Ureter (tissue), 1 donor: ENCODE measurements around the gene RYR1. TPM values are rescaled to one million over a fixed set of nuclear protein-coding genes. Genes with fewer than 3 reads are reported as not detected.
"Not testable (repeated sequence)": the region's sequence is repeated elsewhere in the genome, so short reads cannot be mapped to it uniquely, and the experiment has no call there.

ENCODE experiments used
- DNase-seq: peaks from one replicate; pipeline ENCODE4 v3.0.0-alpha.2; 2020; ENCODE audit warnings: low spot score
- total RNA-seq: library from RNA; stranded (reverse); gene quantifications from one replicate; pipeline ENCODE4 v1.2.4, GENCODE V29; 2023
- donor health status: DM: yes; HTN: yes; CAD: no.

Gene RYR1
- total RNA-seq, 1 donor from 2014 or later: 3.4 TPM

DNA sequence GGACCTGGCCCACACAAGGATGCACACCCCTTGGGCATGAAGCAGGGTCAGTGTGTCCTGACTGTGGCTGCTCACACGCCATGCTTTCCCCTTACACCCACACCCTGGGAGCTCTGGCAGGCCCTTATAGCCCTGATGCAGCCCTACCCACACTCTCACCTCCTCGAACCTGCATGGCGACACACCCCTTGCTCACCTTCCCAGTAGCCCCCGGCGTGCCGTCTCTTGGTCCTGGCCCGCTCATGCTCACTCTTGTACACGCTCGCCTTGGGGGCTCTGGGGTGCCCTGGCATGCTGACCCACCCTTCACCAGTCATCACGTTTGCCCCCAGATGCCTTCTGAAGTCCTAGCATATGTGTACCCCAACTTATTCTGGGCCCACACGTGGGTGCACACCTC, 128.2 kb downstream of the RYR1 start:
- DNase-seq: no peak

DNA sequence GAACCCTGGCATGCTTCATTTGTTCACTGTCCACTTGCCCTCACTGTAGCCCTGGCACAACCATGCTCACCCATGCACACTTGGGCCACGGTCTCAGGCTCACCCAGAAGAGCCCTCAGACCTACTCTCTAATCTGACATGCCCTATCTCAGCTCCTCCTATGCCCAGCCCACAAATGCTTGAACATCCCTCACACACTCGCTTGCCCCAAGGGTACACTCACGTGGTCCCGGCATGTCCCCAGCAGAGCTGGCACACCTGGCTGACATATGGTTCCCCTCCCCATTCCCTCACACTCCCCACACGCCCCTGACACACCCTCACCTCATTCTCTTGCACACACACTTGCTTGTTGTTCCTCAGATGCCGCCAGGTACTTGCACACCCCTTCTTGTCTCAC, 128.6 kb downstream of the RYR1 start:
- DNase-seq: no peak

DNA sequence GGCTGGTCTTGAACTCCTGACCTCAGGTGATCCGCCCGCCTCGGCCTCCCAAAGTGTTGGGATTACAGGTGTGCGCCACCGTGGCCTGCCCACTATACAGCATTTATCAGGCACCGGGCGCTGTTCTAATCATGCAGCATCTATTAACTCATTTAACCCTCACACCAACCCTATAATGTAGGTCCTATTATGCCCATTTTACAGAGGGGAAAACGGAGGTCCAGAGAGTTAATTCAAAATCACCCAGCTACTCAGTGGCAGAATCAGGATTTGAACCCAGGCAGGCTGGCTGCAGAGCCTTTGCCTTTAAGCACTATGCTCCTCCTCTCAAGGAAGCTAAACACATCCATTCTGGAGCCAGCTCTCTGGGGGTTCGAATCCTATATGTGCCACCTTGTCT, 130.0 kb downstream of the RYR1 start:
- no peak for DNase-seq

DNA sequence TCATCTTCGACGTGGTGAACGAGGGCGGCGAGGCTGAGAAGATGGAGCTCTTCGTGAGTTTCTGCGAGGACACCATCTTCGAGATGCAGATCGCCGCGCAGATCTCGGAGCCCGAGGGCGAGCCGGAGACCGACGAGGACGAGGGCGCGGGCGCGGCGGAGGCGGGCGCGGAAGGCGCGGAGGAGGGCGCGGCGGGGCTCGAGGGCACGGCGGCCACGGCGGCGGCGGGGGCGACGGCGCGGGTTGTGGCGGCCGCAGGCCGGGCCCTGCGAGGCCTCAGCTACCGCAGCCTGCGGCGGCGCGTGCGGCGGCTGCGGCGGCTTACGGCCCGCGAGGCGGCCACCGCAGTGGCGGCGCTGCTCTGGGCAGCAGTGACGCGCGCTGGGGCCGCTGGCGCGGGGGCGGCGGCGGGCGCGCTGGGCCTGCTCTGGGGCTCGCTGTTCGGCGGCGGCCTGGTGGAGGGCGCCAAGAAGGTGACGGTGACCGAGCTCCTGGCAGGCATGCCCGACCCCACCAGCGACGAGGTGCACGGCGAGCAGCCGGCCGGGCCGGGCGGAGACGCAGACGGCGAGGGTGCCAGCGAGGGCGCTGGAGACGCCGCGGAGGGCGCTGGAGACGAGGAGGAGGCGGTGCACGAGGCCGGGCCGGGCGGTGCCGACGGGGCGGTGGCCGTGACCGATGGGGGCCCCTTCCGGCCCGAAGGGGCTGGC, 131.6 kb downstream of the RYR1 start:
- DNase-seq: no peak

DNA sequence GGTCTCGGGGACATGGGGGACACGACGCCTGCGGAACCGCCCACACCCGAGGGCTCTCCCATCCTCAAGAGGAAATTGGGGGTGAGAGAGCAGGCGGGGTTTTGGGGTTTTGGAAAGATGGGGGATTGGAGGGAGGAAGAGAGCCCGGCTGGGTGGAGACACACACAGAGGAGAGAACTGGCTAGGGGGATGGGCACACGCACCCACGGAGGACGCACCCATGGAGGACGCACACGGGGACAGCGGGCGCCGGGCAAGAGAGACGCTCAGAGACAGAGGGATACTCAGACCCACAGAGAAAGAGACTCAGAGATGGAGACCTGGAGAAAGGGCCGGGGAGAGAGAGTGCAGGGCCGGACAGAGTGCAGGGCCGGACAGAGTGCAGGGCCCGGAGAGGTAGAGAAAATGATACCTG, 132.2 kb downstream of the RYR1 start:
- no peak for DNase-seq

DNA sequence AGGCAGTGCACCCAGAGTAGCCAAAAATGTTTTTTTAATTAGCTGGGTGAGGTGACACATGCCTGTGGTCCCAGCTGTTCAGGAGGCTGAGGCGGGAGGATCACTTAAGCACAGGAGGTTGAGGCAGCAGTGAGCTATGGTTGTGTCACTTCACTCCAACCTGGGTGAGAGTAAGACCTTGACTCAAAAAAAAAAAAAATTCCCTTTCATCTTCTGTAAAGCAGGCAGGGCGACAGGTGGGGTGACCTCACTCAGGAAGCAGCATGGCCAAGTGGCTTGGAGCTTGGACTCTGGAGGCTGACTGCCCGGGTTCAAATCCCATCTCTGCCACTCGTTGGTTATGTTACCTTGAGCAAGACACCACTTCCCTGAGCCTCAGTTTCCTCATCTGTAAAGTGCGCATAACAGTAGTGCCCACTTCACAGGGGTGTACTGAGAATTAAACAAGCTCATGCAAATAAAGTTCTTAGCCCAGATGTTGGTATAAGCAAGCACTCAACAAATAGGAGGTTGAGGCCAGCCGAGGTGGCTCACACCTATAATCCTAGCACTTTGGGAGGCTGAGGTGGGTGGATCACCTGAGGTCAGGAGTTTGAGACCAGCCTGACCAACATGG, 136.0 kb downstream of the RYR1 start:
- DNase-seq: no peak

DNA sequence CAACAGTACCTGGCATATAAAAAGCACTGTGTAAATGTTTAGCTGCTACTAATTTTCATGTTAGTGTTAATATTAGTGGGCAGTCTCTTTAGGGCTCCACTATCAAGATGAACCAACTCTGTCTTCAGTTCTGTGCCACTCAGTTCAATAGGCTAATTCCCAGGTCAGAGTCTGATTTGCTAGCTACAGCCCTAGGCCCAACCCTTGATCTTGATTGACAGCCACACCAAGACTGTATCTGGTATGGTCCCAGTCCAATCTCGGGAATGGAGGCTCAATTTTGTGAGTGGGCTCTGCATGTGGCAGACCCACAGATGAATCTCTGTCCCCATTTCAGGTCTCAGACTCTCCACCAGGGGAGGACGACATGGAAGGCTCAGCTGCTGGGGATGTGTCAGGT, 138.2 kb downstream of the RYR1 start:
- DNase-seq: no peak

DNA sequence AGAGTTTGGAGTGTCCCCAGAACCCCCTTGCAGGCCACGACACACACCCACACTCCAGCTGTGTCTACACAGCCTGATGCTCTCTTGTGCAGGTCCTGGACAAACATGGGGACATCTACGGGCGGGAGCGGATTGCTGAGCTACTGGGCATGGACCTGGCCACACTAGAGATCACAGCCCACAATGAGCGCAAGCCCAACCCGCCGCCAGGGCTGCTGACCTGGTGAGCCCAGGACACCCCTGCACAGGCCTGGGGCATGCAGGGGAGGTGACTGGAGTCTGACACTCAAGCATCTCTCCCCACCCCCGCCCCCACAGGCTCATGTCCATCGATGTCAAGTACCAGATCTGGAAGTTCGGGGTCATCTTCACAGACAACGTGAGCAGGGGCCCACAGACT, 144.3 kb downstream of the RYR1 start:
- no peak for DNase-seq

DNA sequence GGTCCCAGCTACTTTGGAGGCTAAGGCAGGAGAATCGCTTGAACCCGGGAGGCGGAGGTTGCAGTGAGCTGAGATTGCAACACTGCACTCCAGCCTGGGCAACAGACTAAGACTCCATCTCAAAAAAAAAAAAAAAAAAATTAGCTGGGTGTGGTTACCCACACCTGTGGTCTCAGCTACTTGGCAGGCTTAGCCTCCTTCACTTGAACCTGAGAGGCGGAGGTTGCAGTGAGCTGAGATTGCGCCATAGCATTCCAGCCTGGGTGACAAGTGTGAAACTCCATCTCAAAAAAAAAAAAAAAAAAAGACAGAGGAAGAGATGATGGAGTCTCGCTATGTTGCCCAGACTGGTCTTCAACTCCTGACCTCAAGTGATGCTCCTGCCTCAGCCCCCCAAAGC, 145.8 kb downstream of the RYR1 start:
- DNase-seq: not testable (repeated sequence)

DNA sequence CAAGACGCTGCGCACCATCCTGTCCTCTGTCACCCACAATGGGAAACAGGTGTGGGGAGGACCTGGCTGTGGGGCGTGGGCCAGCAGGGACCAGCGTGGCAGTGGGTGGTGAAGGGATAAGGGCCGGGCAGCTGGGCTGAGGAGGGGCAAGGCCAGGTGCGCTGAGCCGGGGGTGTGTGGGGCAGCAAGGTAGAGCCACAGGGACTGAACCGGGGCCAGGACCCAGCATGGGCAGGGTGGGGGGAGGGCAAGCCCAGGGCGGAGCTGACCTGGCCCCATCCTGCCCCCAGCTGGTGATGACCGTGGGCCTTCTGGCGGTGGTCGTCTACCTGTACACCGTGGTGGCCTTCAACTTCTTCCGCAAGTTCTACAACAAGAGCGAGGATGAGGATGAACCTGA, 146.6 kb downstream of the RYR1 start:
- DNase-seq: no peak

DNA sequence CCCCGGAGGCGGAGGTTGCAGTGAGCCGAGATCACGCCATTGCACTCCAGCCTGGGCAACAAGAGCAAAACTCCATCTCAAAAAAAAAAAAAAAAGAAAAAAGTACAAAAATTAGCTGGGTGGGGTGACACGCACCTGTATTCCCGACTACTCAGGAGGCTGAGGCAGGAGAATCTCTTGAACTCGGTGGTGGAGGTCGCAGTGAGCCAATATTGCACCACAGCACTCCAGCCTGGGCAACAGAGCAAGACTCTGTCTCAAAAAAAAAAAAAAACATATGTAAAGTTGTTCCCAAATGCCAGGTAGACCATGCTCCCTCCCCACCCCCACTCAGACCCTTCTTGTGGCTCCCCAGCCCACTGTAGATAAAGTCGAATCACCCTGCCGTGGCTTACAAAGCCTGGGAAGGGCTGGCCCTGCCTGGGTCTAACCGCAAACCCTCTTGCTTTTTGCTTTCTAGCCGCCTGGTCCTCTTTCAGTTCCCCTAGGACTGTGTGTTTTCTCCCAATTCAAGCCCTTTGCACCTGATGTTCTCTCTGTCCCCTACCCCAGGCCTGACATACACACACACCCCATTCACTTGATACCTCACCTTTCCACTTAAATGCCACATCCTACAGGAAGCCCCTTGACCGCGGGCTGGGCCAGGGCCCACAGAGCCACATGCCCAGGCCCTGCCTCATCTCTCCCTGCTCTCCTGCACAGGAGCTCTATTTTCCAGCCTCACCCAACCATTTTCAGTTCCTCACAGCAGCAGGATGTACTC, 149.9 kb downstream of the RYR1 start:
- no peak for DNase-seq

DNA sequence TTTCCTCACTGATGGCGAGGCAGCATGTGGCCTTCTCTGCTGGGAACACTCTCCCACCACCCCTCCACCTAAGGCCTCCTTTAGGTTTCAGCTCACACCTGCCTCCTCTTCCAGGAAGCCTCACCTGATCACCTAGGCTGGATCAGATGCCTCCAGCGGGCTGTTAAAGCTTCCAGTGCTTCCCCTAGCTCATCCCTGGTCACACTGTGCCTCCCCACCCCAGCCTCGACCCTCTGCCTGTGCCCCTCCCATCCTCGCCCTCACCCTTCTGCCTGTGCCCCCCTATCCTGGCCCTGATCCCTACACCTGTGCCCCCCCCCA, 150.5 kb downstream of the RYR1 start:
- DNase-seq: no peak

DNA sequence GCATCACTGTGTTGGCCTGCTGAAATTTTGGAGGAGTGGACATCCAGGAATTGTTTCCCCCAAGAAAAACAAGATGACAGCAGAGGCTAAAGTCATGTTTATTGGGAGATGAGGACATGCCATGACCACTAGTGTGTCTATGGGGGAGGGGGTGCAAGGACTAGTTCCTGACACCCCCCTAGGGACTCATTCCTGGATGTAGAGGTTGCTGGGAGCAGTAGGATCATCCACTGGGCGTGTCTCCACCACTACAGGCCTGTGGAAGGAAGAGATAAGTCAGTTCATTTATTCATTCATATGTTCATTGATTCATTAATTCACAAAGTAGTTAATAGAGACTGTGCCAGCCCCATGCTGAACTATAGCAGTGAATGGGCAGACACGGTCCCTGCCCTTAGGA, 154.1 kb downstream of the RYR1 start:
- no peak for DNase-seq

DNA sequence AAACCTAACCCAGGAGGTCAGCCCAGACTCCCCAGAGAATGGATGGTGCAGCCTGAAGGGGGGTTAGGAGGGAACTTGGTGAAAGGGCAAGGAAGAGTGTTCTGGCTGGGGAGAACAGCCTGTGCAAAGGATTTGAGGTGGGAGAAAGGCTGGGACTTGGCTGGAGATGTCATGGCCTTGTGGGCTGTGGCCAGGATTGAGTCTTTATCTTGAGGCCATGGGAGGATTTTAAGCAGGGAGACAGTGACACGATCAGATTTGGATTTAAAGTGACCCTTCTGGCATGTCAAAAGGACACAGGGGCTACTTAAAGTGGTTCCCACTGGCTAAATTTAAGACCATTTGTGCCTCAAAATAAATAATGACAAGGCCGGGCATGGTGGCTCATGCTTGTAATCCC, 154.6 kb downstream of the RYR1 start:
- no peak for DNase-seq

DNA sequence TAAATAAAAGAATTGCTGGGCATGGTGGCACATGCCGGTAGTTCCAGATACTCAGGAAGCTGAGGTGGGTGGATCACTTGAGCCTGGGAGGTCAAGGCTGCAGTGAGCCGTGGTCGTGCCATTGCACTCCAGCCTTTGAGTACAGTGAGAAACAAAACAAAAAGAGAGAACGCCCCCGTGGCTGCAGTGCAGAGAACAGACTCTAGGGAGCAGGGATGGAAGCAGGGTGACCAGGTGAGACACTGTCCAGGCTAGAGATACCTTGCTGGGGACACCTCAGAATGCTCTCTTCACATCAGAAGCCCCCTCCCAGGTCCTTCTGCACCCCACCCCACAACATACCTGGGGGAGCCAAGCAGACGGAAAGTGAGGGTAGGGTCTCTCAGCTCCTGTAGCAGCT, 159.4 kb downstream of the RYR1 start:
- DNase-seq: no peak

DNA sequence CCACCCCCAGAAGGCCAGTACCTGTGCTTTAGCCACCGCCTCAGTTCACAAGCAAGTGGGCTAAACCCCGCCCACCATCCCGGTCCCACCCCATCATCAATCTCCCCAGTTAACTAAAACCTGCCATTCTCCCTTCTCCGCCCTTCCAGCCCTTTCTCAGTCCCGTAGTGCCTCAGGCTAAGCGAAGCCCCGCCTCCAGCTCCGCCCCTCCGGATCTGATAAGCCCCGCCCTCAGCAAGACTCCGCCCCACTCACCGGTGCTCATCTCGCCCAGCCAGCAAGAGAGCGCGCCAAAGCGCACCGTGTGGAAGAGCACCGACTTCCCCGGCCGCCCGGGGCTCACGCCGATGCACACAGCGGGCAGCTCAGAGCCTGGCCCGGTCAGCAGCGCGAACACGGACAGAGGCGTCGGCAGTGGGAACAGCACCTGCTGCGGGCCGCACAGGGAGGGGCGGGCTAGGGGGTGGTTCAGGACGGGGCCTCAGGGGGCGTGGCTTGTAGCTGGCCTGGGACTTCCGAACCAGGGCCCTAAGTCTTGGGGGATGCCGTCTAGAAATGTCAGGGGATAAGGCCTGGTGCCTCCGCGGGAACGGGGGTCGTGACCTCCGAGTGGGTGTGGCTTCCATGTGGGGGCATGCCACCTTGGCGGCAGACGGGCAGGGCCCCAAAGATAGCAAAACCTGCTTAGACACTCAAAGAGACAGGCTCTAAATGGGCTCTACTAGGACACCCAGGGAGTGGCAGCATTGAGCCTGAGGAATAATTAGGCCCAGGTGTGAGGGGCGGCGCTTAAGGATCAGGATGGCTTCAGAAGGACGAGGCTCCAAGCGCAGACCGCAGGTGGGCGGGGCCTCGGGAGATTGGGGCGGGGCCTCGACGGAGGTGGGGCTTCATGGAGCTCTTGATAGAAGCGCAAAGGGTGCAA, 162.8 kb downstream of the RYR1 start:
- DNase-seq: peak; percentile 72

DNA sequence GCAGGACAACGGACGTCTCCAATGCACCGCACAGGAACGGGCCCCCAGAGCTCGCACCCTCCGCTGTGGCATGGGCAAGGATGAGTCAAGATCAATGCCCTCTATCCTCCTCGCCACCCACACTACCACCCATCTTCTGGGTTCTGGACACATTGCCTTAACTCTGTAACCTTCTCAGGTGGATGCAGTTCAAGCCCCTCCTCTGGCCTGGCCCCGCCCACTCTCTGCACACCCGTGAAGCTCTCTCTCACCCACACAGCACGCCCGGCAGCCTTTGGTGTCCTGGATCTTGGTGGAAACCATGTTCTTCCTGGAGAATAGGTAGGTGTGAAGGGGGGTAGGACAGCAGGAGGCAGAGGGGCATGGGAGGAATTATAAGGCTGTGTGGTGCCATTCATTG, 163.6 kb downstream of the RYR1 start:
- no peak for DNase-seq

DNA sequence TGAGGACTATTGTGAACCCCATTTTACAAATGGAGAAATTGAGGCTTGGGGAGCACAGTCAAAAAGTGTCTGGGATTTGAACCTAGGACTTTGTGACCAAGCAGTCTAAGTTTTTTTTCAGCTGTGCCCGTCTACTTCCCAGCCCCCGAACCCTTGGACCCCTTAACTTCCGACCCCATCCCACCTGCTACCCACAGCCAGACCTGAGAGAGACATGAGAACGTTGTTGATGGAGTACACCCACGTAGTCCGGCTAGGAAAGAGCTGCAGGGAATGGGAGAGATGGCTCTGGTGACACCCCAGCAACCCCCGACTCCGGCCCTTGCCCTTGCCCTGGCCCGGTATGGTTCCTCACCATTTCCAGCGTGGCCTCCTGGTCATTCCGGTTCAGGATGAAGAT, 166.2 kb downstream of the RYR1 start:
- DNase-seq: no peak

DNA sequence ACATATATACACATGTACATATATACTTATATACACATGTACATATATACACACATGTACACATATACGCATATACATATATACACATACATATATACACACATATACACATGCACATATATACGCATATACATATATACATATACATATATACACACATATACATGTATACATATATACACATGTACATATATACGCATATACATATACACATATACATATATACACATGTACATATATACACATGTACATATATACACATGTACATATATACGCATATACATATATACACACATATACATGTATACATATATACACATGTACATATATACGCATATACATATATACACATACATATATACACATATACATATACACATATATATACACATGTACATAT, 169.4 kb downstream of the RYR1 start:
- DNase-seq: not testable (repeated sequence)

DNA sequence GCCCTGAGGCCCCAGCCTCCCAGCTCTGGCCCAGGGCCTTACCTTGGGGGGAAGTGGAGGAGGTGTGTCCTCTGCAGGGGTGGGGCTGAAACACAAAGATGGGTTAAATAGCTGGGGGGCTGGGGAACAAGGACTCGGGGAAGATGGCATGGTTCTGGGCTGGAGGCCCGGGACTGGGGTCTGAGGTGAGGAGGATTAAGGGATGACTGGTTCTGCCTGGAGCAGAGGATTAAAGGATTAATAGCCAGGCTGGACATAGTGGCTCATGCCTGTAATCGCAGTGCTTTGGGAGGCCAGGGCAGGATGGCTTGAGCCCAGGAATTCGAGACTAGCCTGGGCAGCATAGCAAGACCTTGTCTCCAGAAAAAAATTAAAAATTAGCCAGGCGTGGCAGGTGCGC, 172.6 kb downstream of the RYR1 start:
- DNase-seq: no peak

DNA sequence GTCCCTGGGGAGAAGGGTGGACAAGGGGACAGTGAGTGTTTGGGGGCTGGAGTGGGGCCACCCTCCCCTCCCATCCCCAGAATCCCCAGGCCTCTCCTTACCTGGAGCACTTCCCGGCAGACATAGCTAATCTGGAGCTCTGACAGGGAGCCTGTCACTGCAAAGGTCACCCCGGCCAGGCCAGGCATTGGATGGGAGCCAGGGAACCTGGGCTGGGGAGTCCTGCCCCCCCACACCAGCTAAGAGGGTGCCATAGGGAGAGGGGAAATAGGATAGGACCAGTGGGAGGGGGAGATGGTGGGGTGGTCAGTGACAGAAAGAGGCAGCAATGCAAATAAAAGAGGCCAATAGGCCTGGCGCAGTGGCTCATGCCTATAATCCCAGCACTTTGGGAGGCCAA, 180.8 kb downstream of the RYR1 start:
- DNase-seq: no peak

DNA sequence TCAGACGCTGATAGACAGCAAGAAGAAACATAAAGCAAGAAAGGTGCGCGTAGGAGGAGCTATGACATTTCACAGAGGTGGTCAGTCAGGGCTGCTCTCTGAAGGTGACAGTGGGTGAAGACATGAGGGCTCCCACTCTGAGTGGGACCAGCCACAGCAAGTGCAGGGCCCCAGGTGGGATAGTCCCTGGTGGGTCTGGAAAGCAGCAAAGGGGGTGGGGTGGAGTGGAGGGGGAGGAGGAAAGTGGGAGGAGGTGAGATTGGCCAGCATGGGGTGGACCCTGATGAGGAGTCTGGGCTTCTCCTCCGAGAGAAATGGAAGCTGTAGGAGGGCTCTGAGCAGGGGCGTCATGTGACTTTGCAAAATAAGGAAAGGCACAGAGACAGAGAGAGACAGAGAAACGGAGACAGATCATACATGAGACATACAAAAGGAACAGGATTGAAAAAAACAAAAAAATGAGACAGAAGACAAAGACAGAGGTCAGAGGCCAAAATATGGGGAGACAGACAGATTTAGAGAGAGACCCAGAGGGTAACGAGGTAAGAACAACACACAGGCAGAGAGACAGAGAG, 181.6 kb downstream of the RYR1 start:
- DNase-seq: no peak
